ENCODE data around the gene SEMA4G. TPM values are rescaled to one million over a fixed set of nuclear protein-coding genes. Genes with fewer than 3 reads are reported as not detected.
A peak's percentile ranks its signal among the peaks of the same experiment; 100 is the strongest.
"Not testable (repeated sequence)": the region's sequence is repeated elsewhere in the genome, so short reads cannot be mapped to it uniquely, and the experiment has no call there.

SEMA4G gene
- total RNA-seq, 4 donors from 2014 or later, result 0.44 to 4.1 (median 1.3) TPM

- H3K4me3 ChIP-seq, result peak overlapping the region; percentile 41 to 69 (median 64)
- H3K27me3 ChIP-seq, result no peaks in the 10 kb centered on the region
- TF ChIP-seq CTCF (IDR thresholded peaks at IDR 0.05) (no peak), POLR2A (IDR thresholded peaks at IDR 0.05) (no peak)
- WGBS, 2 donors, result 46 to 50% methylated on average over 3 to 5 of the region's 13 CpGs
- H3K9me3 ChIP-seq, result no peaks in the 10 kb centered on the region
- H3K27ac ChIP-seq, result peak overlapping the region in 1 of 4 donors; percentile 36
- peaks cover 12 to 20% (median 15%) of the 10 kb centered on the region in 3 donors for H3K4me1 ChIP-seq
- peaks cover 0 to 13% (median 0%) of the 10 kb centered on the region in 3 donors for H3K36me3 ChIP-seq
- DNase-seq, result no peak
- intact Hi-C loops (cut with DNase I), result no loop called here
These were observed 991 bp downstream of the SEMA4G start for GRCh38 chr10:100970076-100970913.

GRCh38 chr10:100970914-100971811, 1.9 kb downstream of the SEMA4G start:
- Histone ChIP-seq H3K27me3 (no peaks in the 10 kb centered on the region), H3K4me1 (peaks cover 12 to 20% (median 15%) of the 10 kb centered on the region in 3 donors), H3K27ac (no peak overlapping the region), H3K36me3 (peaks cover 0 to 7% (median 0%) of the 10 kb centered on the region in 3 donors), H3K9me3 (no peaks in the 10 kb centered on the region), H3K4me3 (no peak overlapping the region)
- DNase-seq, result no peak
- intact Hi-C loops (cut with DNase I), result no loop called here
- 36 to 50% methylated on average over 3 of the region's 4 CpGs for WGBS, 2 donors
- no peak for TF ChIP-seq POLR2A (IDR thresholded peaks at IDR 0.05)
- TF ChIP-seq CTCF (IDR thresholded peaks at IDR 0.05), result no peak

GRCh38 chr10:100972115-100972903, 3.0 kb downstream of the SEMA4G start:
- intact Hi-C loops (cut with DNase I), result no loop called here
- Histone ChIP-seq H3K27ac (no peak overlapping the region), H3K36me3 (peaks cover 0 to 2% (median 0%) of the 10 kb centered on the region in 3 donors), H3K27me3 (no peaks in the 10 kb centered on the region), H3K4me1 (peaks cover 12 to 20% (median 15%) of the 10 kb centered on the region in 3 donors), H3K4me3 (no peak overlapping the region), H3K9me3 (no peaks in the 10 kb centered on the region)
- WGBS, 2 donors, result 68 to 71% methylated on average over 12 to 13 of the region's 13 CpGs
- no peak for DNase-seq
- TF ChIP-seq POLR2A (IDR thresholded peaks at IDR 0.05), result no peak
- no peak for TF ChIP-seq CTCF (IDR thresholded peaks at IDR 0.05)

DNA sequence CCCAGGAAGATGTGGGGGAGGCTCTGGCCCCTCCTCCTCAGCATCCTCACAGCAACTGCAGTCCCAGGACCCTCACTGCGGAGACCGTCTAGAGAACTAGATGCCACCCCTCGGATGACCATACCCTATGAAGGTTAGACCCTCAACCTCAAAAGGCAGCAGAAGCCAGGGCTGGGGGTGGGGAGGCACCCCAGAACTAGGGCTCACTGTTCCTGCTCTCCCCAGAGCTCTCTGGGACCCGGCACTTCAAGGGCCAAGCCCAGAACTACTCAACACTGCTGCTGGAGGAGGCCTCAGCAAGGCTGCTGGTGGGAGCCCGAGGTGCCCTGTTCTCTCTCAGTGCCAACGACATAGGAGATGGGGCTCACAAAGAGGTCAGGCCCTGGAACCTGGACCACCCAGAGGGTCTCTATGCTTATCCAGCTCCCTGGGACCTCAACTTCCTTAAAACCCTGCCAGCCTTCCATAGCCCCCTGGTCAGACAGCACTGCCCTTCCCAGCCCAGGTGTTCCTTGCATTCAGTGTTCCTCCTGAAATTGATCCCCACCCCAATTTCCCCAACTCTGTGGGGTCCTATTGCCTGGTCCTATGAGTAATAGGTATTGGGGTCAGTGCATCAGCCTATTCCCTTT, 3.7 kb downstream of the SEMA4G start:
- no peak for DNase-seq
- Histone ChIP-seq H3K4me3 (no peak overlapping the region), H3K4me1 (peaks cover 12 to 20% (median 15%) of the 10 kb centered on the region in 3 donors), H3K9me3 (no peaks in the 10 kb centered on the region), H3K27me3 (no peaks in the 10 kb centered on the region), H3K36me3 (peaks cover 0 to 7% (median 0%) of the 10 kb centered on the region in 3 donors), H3K27ac (no peak overlapping the region)
- 88 to 100% methylated on average over 3 to 4 of the region's 6 CpGs for WGBS, 2 donors
- TF ChIP-seq POLR2A (IDR thresholded peaks at IDR 0.05), result no peak
- no peak for TF ChIP-seq CTCF (IDR thresholded peaks at IDR 0.05)
- intact Hi-C loops (cut with DNase I), result no loop called here

GRCh38 chr10:100975397-100975796, 6.1 kb downstream of the SEMA4G start:
- H3K36me3 ChIP-seq, result peaks cover 0 to 31% (median 0%) of the 10 kb centered on the region in 3 donors
- H3K9me3 ChIP-seq; H3K4me3 ChIP-seq; H3K27ac ChIP-seq; intact Hi-C loops (cut with DNase I); H3K4me1 ChIP-seq; H3K27me3 ChIP-seq; DNase-seq: not testable (repeated sequence)
- 85 to 87% methylated on average over 6 to 8 of the region's 8 CpGs for WGBS, 2 donors

All from esophagus squamous epithelium (tissue), 5 donors.